HG03108 (cell line): Measurements from ENCODE around the gene AP1G2.

Source experiments
- ATAC-seq: cut with Tn5 transposase; IDR thresholded peaks from one replicate; pipeline ENCODE4 v1.9.1; 2021; ENCODE audit warnings: moderate library complexity; ENCODE audit not compliant: unreplicated experiment

AP1G2 gene

DNA sequence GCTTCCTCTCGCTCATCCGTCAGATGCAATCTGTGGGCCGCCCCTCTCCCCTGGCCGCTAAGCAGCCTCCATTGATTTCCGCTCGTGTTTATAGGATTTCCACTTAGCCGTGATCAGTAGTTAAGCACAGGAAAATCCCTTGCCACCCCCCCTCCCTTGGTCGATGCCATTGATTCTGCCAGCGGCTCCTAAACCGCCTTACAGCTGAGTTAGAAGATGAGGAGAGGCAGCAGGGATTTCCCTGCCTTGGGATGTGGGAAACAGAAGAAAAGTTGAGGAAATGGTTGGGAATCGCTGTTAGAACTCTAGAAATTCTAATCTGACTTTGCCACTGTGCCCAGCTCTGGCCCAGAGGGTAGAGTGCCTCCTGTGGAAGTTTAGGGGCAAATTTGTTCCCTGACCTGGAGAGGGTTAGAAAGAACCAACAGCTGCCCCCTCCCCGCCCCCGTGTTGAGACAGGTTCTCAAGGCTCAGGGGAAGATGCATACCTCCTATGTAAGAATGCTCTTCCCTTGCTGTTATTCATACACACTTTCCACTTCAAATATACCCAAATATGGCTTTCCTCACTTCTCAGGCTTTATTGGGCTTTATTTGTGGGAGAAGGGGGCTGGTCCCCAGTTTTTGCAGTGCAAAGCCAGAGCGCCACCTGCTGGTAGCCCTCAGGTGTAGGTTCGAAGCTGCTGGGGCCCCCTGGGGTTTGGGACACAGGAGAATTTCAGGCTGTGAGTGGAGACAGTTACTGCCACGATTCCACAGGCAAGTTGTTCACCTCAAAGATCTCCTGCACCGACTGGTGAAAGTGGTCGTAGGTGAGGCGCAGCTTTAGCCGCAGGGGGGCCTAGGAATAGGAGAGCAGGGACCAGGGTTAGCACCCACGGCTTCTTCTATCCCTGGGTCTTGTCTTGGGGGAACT lies 8.3 kb downstream of the AP1G2 start:
- ATAC-seq: no peak

DNA sequence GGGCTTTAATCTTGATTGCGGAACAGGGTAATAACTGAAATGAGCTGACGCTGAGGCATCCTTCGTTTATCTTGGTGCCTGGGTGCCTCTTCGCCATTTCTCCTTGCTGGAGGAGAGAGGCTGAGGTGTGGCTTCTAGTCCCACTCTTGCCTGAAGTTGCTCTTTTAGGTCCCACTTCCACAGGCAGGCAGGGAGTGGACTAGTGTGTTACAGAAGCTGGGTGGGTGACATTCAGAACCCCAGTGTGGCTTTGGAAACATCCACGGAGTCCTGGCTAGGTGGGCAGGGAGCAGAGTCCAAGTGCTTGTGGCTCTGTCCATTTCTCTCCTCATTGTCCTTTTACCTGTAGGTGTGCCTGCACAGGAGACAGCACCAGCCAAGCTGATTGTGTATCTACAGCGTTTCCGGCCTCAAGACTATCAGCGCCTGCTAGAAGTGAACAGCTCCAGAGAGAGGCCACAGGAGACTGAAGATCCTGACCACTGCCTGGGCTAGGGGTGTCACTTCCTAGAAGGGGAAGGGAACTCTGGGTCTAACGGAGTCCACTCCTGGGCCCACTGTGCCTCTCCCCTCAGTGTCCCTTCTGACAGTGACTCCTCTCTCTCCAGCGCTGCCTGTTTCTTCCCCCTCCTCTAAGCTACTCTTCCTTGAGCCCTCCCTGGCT lies 9.1 kb downstream of the AP1G2 start:
- no peak for ATAC-seq

DNA sequence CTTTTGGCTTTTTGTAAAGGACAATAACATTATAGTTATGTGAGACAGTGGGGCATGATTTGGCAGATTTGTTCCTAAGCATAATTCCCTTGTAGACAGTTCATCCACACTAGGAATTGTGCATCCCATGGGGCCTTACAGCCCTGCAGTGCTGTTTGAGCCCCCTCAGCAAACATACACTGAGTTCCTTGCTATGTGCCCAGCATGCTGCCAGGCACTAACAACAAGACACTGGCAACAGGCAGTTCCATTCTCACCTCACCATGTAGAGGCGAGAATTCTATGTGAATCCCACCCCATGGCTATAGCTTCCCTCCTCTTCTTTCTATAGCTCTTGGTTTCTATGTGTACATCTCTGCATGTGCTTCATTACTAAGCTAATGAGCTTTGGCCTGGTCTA lies 9.6 kb downstream of the AP1G2 start:
- ATAC-seq: no peak

DNA sequence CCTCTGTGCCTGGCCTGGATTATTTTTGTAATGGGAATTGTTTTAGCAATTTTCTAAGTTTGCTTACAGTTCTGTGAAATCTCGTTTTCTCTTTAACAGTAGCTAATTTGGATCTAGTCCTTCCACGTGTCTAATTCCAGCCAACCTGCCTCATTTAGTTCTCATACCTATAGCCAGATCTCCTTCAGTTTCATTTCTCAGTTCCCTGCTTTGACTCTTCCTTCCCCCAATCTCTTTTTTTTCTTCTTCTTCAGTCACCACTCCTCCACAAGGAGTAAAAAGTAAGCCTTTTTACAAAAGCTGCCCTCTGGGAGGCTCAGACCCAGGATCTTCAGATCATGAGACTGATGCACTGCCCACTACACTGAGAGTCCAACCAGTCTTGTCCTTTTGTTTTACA lies 10.1 kb downstream of the AP1G2 start:
- no peak for ATAC-seq

DNA sequence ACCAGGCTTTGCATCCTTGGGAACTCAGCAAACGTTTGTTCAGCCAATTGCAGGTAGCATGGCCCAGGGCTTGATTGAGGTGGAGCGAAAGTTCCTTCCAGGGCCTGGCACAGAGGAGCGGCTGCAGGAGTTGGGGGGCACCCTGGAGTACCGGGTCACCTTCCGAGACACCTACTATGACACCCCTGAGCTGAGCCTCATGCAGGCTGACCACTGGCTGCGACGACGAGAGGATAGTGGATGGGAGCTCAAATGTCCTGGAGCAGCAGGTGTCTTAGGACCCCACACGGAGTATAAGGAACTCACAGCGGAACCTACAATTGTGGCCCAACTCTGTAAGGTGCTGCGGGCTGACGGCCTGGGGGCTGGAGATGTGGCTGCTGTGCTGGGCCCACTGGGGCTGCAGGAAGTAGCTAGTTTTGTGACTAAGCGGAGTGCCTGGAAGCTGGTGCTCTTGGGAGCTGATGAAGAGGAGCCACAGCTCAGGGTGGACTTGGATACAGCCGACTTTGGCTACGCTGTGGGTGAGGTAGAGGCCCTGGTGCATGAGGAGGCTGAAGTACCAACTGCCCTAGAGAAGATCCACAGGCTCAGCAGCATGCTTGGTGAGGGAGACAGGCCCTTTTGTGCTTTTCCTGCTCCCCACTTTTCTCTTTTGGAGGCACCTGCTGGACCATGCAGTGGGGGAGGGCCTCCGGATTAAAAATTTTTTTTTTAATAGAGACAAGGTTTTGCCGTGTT lies 10.7 kb downstream of the AP1G2 start:
- ATAC-seq: no peak

DNA sequence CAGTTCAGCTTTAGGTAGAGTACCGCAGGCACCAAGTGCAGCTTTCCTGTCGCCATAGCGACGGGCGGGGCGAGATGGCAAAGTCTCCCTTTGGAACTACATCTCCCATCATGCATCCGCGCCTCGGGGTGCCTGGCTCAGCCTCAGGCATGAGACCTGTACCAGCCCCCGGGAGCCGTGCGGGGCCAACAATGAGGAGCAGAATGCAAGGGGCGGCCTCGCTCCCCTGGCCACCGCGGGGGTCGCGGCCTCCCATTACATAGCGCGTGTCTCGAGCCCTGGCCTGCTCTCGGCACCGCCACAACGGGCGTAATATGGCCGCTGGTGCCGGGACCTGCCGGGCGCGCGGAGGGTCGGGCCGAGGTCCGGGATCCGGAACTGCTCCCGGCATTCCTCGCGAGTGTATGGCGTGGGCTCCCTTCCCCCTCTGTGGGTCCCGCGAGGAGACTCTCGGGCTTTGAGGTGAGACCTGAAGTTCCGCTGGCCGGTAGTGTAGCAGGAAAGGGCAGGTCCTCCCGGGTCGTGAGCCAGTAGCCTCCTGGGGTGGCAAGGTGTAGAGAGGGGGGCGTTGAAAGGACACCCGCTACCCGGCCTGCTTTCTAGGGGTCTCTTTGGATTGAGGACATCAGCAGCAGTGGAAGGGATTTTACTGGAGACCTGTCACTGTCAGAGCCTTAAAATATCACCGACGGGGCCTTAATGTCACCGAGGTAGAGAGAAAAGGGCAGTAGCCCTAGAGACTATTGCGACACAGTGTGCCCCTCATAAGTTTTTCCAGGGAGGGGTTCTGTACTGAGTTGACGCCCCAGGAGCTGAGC lies 11.5 kb downstream of the AP1G2 start, which contains the start of gene THTPA:
Gene THTPA (plus strand): TSS at position 390 of the 818 bp plus-strand sequence. CDS start 487 bp downstream, outside the sequence.
- ATAC-seq: peak; percentile 82

DNA sequence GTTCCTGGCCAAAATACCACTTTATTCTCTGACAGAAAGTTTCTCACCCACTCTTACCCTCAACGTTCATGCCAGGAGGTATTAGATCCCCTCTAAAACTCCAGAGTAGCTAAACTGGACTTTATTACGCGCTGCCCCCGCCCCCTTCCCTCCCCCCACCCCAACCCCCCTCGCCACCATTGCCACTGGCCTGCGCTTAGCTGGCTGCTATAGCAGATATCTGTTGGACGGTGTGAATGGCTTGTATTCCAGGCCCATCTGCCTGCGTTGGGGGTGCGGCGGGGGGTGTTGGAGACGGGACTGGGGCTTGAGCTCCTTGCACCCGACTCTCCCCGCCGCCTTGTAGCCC lies 12.1 kb downstream of the AP1G2 start:
- no peak for ATAC-seq

DNA sequence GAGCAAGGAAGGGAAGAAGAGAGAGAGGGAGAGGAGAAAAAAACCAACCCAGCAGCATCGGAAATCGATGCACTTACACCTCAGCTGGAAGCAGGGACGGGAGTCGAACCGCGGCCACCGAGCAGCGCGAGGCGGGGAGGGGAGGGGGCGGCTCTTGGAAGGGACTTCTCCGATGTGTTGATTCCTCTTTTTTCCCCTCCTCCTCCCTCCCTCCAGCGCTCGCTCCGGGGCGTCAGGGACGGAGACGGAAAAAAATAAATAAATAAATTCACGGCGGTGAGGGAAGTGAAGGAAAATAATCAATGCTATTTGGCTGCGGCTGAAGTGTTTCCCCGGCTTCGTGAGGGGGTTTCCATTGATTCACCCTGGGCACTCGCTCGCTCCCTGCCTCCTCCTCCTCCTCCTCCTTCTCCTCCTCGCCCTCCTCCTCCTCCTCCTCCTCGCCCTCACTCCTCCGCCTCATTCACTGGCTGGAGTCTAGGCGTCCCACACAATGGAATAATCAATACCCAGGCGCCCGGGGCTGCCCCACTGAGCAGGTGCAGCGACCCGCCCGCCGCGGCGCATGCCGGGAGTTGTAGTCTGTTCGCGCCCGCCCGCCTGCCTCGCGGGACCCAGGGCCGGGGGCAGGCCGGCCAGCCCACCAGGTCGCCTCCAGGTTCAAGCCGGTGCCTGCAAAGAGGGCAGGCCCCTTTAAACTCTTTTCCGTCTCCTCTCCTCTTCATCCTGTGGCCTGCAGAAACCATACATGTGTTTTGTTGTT lies 16.1 kb downstream of the AP1G2 start, which contains the start of gene ZFHX2:
Gene ZFHX2 (minus strand): TSS at position 500 of the 763 bp plus-strand sequence. CDS start 16,440 bp downstream, outside the sequence.
- ATAC-seq: peak; percentile 60

DNA sequence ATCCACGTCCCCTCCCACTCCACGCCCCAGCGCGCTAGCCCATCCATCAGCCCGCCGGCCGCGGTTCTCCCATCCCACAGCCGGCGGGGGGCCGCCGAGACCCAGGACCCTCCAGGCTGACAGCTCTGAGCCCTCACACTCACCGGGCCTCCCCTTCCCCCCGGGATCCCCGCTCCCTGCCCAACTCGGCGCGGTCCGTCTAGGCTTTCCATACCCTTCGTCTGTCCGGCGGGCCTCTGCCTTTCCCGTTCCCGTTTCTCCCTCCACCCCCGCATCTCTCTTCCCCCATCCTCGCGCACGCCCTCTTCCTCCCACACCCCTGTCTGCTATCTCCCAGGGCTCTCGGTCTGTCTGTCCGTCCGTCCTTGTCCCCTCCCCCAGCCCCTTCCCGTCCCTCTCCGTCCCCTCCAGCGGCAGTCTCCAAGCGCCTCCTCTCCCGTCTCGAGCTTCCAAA lies 16.8 kb downstream of the AP1G2 start:
- no peak for ATAC-seq

DNA sequence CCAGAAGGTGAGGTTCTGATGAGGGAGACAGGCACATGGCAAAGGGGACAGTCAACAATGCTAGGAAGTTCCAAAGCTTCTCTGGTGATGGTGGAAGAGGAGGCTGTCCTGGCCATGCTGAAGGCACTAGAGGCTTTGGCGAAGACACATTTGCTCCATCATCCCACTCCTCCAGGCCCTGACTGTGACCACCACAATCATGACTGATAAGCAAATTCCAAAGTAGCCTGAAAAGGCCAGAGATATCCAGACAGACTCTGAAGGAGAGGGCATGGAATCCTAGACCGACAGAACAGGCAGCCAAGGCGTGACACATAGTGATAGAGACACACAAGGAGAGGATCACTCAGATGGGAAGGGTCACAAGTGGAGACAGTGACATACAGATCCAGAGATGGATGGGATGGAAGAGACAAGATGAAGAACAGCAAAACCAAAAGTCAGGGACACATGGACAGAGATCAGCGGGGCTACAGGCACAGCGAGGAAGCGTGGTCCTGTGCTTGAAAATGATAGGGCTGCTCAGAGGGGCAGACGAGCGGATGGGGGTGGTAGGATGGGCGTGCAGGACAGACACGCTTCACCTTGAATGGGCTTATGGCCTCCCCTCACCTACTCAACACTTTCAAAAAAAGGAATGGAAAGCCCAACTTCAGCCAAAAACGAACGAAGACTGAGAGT lies 17.3 kb downstream of the AP1G2 start:
- ATAC-seq: no peak

DNA sequence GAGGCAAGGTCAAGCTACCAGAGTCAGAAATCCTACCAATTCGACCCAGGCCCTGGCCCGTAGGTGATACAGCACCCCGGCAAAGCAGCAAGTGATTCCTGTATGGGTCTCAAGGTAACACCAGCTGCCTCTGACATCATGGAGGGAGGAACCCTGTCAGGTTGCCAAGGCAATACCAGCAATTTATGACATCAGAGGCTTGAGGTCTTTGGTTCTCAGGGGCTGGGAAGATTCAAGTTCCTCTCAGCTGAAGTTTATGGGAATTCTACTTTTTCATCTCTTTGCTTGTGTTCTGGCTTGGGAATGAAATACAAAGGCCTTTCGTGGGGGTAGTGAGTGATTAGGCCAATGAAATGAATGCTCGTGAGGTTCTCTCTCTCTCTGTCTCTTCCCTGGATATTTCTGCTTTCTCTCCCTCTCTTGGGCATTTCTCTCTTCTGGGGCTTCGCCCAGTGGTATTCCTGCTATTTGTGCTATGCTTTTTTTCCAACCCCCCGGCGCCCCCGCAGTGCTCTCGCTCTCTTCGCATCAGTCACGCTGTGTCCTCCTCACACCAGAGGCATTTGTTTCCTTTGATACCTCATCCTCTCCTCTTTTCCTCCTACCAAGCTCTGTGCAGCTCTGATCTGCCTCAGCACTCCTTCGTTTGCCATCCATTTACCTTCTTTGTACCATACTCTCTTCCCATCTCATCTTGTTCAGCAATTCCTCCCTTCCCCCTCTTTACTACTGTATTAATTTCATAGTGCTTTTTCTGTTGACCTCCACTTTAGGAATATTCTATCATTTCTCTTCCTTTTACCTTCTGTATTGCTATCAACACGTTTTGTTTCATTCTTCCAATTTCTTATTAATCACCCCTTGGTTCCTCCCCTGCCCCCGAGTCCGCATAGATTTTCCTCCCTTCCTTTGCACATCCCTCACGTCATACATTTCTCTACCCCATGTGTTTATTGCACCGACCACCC lies 19.0 kb downstream of the AP1G2 start:
- no peak for ATAC-seq

DNA sequence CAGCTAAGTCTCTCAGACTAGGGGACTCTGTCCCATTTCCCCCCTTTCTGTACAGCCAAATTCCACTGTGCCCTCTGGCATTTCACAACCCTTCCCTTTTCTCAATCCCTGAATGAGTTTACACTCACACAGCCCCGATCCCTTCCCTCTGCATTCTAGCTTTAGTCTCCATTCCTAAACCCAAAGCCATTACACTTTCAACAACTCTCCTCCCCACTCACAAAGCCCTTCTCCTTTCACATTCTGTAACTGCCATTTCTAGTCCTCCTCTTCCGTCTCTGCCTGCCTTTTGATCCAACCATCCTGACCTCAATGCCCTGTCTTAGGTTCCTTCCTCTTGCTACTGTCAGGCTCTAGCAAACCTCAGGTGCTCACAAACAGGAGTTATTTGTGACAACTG lies 19.7 kb downstream of the AP1G2 start:
- no peak for ATAC-seq

DNA sequence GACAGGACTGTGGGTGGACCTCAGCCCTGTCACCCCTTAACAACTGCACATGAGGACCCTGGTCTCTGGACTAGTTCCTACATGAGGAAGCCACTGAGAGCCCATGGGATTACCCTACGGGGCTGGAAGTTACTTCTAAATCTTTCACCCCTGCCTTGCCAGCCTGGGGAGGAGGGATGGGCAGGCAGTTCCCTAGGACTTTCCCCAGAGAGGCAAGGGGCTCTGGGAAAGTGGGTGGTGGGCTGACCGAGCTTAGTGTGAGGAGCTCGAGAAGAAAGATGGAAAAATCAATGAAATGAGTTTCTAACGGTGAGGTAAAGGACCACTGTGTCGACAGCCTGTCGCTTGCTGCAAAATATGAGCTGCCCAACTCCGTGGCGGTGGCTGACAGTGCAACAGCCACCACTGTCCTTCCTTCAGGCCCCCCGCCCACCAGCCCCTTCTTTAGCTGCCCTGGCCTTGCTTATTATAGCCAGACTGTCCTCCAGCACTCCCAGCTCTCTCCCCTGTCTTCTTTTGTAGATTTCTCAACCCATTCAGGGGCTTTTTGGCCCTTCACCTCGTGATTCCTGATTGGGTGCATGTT lies 21.0 kb downstream of the AP1G2 start:
- ATAC-seq: no peak

DNA sequence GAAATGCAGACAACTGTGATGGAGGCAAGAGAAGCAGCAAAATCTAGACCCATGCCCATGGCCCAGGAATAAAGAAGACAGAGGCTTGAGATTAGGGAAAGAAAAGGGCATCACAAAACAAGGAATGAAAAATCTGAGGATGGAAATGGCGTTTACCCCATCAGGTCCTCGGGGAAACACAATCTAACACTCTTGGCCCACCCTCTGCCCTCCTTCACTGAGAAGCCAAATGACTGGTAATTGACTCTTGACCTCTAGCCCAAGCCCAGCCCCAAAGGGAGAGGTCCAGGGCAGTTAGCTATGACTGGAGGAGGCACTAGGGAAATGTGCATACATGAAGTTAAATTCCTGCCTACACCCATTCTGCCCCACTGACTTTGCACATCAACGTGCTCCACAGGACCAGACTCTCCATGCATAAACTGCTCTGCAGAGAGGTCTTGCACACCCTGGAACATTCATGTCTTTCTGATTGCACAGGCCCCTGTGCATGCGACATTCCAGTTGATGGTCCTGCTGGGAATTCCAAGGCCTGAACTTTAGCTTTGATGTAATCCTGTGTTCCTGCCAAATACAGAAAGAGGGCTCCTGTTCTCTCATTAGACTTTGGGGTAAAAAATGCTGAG lies 21.7 kb downstream of the AP1G2 start:
- no peak for ATAC-seq

DNA sequence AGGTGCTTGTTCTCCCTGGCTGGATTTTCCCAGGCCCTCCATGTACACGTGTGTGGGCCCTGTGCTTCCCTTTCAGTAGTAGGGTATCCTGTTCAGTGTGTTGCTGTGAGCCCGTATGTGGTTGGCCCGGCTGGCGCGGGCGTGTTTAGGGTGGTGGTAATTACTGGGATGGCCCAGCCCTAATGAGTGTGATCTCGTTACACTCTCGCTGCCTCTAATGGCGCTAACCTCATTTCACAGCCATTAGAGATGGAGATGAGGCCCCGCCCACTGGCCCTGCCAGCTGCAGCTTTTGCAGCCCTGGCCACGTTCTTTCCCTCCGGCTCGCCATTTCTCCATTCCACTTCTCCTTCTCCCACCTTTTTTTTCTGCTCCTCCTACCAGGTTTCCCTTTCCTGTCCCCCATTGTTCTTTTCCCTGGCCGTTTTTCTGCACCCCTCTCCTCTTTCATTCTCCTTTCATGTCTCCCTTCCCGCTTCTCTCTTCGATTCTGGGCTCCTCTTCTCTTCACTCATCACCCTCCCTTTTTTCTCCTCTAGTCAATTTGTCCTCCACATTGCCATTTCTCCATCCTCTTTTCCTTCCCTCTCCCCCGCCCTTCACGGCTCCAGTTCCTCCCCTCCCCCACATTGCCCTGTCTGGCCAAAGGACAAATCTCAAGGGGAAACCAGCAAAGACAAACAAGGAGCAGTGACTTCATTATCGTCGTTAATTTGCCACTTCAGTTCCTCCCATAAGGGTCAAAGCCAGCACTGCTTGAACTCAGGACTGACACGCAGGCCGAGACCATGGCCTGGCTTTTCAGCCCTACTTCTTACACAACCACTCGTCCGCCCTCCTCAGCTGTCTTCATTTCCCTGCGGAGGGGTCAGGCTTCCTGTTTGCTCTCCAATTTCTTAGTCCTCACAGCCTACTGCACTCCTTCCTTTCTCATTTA lies 22.8 kb downstream of the AP1G2 start:
- no peak for ATAC-seq

DNA sequence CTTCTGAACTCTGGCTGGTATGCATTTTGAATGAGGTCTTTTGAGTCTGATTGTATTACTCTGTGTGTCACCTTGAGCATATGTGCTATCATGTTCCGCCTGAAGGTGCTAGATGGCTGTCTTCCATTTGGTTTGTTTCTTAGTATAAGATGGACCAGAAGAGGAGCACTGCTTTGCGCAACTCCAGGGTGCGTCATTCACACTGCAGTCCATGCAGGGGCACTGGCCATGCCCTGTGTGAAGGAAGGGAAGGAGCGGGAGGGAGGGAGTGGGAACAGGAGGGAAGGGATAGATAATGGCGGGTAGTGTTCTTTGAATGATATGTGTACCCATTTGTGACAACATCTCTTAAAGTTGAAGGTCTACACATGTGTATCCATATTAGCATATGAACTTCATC lies 24.2 kb downstream of the AP1G2 start:
- no peak for ATAC-seq
